Mucosa of stomach (tissue), 1 donor: ENCODE results near the gene UBASH3A.

Experiments used
- H3K27me3 ChIP-seq: one replicate; pipeline ENCODE4 v1.7.0; 2013; ENCODE audit warnings: mild to moderate bottlenecking, low read length; ENCODE audit not compliant: control insufficient read depth, insufficient read depth
- H3K36me3 ChIP-seq: one replicate; pipeline ENCODE4 v1.7.0; 2013; ENCODE audit warnings: low read length; ENCODE audit not compliant: control insufficient read depth, insufficient read depth
- H3K4me1 ChIP-seq: one replicate; pipeline ENCODE4 v1.7.0; 2013; ENCODE audit warnings: mild to moderate bottlenecking, low read length; ENCODE audit not compliant: control insufficient read depth, insufficient read depth
- H3K4me3 ChIP-seq: one replicate; pipeline ENCODE4 v1.7.0; 2013; ENCODE audit warnings: low read length
- H3K9ac ChIP-seq: one replicate; pipeline ENCODE4 v1.7.0; 2013; ENCODE audit warnings: mild to moderate bottlenecking, low read length, moderate library complexity
- H3K9me3 ChIP-seq: one replicate; pipeline ENCODE4 v1.7.0; 2013; ENCODE audit warnings: mild to moderate bottlenecking, low read length, moderate library complexity; ENCODE audit not compliant: control insufficient read depth
- donor health status: Pancreatic carcinoma.

Gene UBASH3A

GRCh38 chr21:42453224-42453985, 49.7 kb downstream of the UBASH3A start:
- Histone ChIP-seq H3K36me3 (no peaks in the 10 kb centered on the region), H3K4me3 (no peak overlapping the region), H3K9me3 (no peaks in the 10 kb centered on the region), H3K9ac (no peak overlapping the region), H3K4me1 (peaks cover 10% of the 10 kb centered on the region), H3K27me3 (no peaks in the 10 kb centered on the region)

- H3K4me3 ChIP-seq = no peak overlapping the region
- H3K4me1 ChIP-seq = peaks cover 14% of the 10 kb centered on the region
- no peak overlapping the region for H3K9ac ChIP-seq
- no peaks in the 10 kb centered on the region for H3K27me3 ChIP-seq
- no peaks in the 10 kb centered on the region for H3K36me3 ChIP-seq
- H3K9me3 ChIP-seq = no peaks in the 10 kb centered on the region
Observed at GRCh38 chr21:42453986-42454570, 50.4 kb downstream of the UBASH3A start.

- Histone ChIP-seq H3K4me3 (no peak overlapping the region), H3K9me3 (no peaks in the 10 kb centered on the region), H3K9ac (no peak overlapping the region), H3K4me1 (peaks cover 16% of the 10 kb centered on the region), H3K27me3 (no peaks in the 10 kb centered on the region), H3K36me3 (no peaks in the 10 kb centered on the region)
Observed at GRCh38 chr21:42454786-42455185, 51.1 kb downstream of the UBASH3A start.

GRCh38 chr21:42455196-42455595, 51.5 kb downstream of the UBASH3A start:
- H3K4me1 ChIP-seq = peaks cover 18% of the 10 kb centered on the region
- no peak overlapping the region for H3K9ac ChIP-seq
- H3K27me3 ChIP-seq = no peaks in the 10 kb centered on the region
- no peak overlapping the region for H3K4me3 ChIP-seq
- H3K9me3 ChIP-seq = no peaks in the 10 kb centered on the region
- H3K36me3 ChIP-seq = no peaks in the 10 kb centered on the region

- Histone ChIP-seq H3K4me1 (peaks cover 19% of the 10 kb centered on the region), H3K4me3 (no peak overlapping the region)
Observed at GRCh38 chr21:42455754-42456440, 52.2 kb downstream of the UBASH3A start.

GRCh38 chr21:42456457-42456856, 52.8 kb downstream of the UBASH3A start:
- H3K27me3 ChIP-seq = no peaks in the 10 kb centered on the region
- no peaks in the 10 kb centered on the region for H3K36me3 ChIP-seq
- no peak overlapping the region for H3K4me3 ChIP-seq
- no peaks in the 10 kb centered on the region for H3K9me3 ChIP-seq
- H3K9ac ChIP-seq = no peak overlapping the region
- H3K4me1 ChIP-seq = peaks cover 25% of the 10 kb centered on the region

More at GRCh38 chr21:42455754-42456440, 52.2 kb downstream of the UBASH3A start:
- Histone ChIP-seq H3K9ac (no peak overlapping the region), H3K9me3 (no peaks in the 10 kb centered on the region), H3K27me3 (no peaks in the 10 kb centered on the region), H3K36me3 (no peaks in the 10 kb centered on the region)

GRCh38 chr21:42459082-42459460, 55.4 kb downstream of the UBASH3A start:
- Histone ChIP-seq H3K9ac (no peak overlapping the region), H3K9me3 (no peaks in the 10 kb centered on the region), H3K4me1 (peaks cover 50% of the 10 kb centered on the region), H3K36me3 (no peaks in the 10 kb centered on the region), H3K4me3 (no peak overlapping the region), H3K27me3 (no peaks in the 10 kb centered on the region)

GRCh38 chr21:42459546-42460215, 56.0 kb downstream of the UBASH3A start:
- Histone ChIP-seq H3K4me3 (no peak overlapping the region), H3K9ac (no peak overlapping the region), H3K27me3 (no peaks in the 10 kb centered on the region), H3K36me3 (no peaks in the 10 kb centered on the region), H3K9me3 (no peaks in the 10 kb centered on the region), H3K4me1 (peaks cover 56% of the 10 kb centered on the region)

- Histone ChIP-seq H3K27me3 (no peaks in the 10 kb centered on the region), H3K4me1 (peaks cover 65% of the 10 kb centered on the region), H3K9ac (no peak overlapping the region), H3K36me3 (no peaks in the 10 kb centered on the region), H3K9me3 (no peaks in the 10 kb centered on the region), H3K4me3 (no peak overlapping the region)
Observed at GRCh38 chr21:42460391-42461184, 56.9 kb downstream of the UBASH3A start.

GRCh38 chr21:42461185-42461520, 57.5 kb downstream of the UBASH3A start:
- H3K27me3 ChIP-seq = no peaks in the 10 kb centered on the region
- H3K9me3 ChIP-seq = no peaks in the 10 kb centered on the region
- no peak overlapping the region for H3K4me3 ChIP-seq
- peaks cover 70% of the 10 kb centered on the region for H3K4me1 ChIP-seq
- H3K36me3 ChIP-seq = no peaks in the 10 kb centered on the region
- H3K9ac ChIP-seq = no peak overlapping the region
